ENCODE data around the gene CRIP1.

DNA sequence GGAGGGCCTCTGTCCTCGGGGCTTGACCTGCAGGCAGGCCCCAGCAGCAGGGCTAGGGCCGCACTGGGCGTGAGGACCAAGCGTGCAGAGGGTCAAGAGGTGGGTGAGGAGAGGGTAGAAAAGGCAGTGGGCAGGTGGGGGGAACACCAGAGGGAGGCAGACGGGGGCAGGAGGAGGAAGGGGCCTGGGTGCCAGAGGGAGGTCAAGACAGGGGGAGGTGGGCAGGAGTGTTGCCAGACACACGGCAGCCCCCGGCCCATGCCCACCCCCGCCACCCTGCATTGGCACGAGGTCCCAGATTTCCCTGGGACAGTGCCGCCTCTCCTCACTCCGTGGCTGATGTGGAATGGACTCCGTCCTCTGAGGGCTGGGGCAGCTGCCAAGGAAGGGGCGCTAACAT is 47.9 kb downstream of the CRIP1 start:
- TF ChIP-seq EZH2 (IDR thresholded peaks at IDR 0.05; ENCODE audit: borderline replicate concordance, low read length), result no peak
- TF ChIP-seq, protein P1, sequence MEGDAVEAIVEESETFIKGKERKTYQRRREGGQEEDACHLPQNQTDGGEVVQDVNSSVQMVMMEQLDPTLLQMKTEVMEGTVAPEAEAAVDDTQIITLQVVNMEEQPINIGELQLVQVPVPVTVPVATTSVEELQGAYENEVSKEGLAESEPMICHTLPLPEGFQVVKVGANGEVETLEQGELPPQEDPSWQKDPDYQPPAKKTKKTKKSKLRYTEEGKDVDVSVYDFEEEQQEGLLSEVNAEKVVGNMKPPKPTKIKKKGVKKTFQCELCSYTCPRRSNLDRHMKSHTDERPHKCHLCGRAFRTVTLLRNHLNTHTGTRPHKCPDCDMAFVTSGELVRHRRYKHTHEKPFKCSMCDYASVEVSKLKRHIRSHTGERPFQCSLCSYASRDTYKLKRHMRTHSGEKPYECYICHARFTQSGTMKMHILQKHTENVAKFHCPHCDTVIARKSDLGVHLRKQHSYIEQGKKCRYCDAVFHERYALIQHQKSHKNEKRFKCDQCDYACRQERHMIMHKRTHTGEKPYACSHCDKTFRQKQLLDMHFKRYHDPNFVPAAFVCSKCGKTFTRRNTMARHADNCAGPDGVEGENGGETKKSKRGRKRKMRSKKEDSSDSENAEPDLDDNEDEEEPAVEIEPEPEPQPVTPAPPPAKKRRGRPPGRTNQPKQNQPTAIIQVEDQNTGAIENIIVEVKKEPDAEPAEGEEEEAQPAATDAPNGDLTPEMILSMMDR (IDR thresholded peaks at IDR 0.05; ENCODE audit: low read length), result no peak
